DOHH2 (cell line): ENCODE measurements around the gene SMAP2.
A peak's percentile ranks its signal among the peaks of the same experiment; 100 is the strongest.

Experiments
- H3F3A ChIP-seq: fragments of 200-600 bp; sonication (generic), shearing (Covaris generic); 2 replicates; pipeline ENCODE4 v1.6.0; 2016; ENCODE audit warnings: antibody characterized with exemption, mild to moderate bottlenecking; ENCODE audit not compliant: control insufficient read depth, insufficient read depth
- H3K27ac ChIP-seq: fragments of 200-600 bp; sonication (generic); 2 replicates; pipeline ENCODE4 v1.5.1; 2014; ENCODE audit warnings: low read depth, mild to moderate bottlenecking, low read length, moderate library complexity
- H3K27me3 ChIP-seq: fragments of 200-600 bp; sonication (generic); 2 replicates; pipeline ENCODE4 v1.6.1; 2014; ENCODE audit warnings: mild to moderate bottlenecking, low read length, mixed read lengths; ENCODE audit not compliant: control insufficient read depth
- H3K36me3 ChIP-seq: fragments of 200-600 bp; sonication (generic); 2 replicates; pipeline ENCODE4 v1.6.1; 2014; ENCODE audit warnings: mild to moderate bottlenecking, low read length, moderate library complexity, mixed read lengths; ENCODE audit not compliant: control insufficient read depth
- H3K4me1 ChIP-seq: fragments of 200-600 bp; sonication (generic); 2 replicates; pipeline ENCODE4 v1.6.1; 2014; ENCODE audit warnings: mild to moderate bottlenecking, low read length, mixed read lengths; ENCODE audit not compliant: control insufficient read depth
- H3K4me2 ChIP-seq: fragments of 200-600 bp; sonication (generic); 2 replicates; pipeline ENCODE4 v1.6.0; 2014; ENCODE audit warnings: mild to moderate bottlenecking, low read length, moderate library complexity
- H3K4me3 ChIP-seq: fragments of 200-600 bp; sonication (generic); 2 replicates; pipeline ENCODE4 v1.5.1; 2014; ENCODE audit warnings: mild to moderate bottlenecking, low read length, mixed read lengths
- H3K79me2 ChIP-seq: fragments of 200-600 bp; sonication (generic); 2 replicates; pipeline ENCODE4 v1.6.1; 2014; ENCODE audit warnings: mild to moderate bottlenecking, low read length, mixed read lengths; ENCODE audit not compliant: control insufficient read depth
- H3K9me2 ChIP-seq: fragments of 200-600 bp; sonication (generic); replicated peaks from 2 replicates; pipeline ENCODE4 v1.6.1; 2014; ENCODE audit warnings: mild to moderate bottlenecking, low read length, mixed read lengths; ENCODE audit not compliant: control insufficient read depth
- H3K9me3 ChIP-seq: fragments of 200-600 bp; sonication (generic); 2 replicates; pipeline ENCODE4 v1.6.1; 2014; ENCODE audit warnings: antibody characterized with exemption, low read length, mixed read lengths; ENCODE audit not compliant: control insufficient read depth, insufficient read depth
- H4K20me1 ChIP-seq: fragments of 200-600 bp; sonication (generic); 2 replicates; pipeline ENCODE4 v1.6.0; 2014; ENCODE audit warnings: low read depth, mild to moderate bottlenecking, antibody characterized with exemption, low read length, moderate library complexity; ENCODE audit not compliant: control insufficient read depth, insufficient read depth
- CTCF ChIP-seq: fragments of 200-600 bp; sonication (generic); IDR thresholded peaks from one replicate; pipeline ENCODE4 v1.5.1; 2014; ENCODE audit warnings: antibody characterized with exemption, mild to moderate bottlenecking, low read depth, low read length; ENCODE audit not compliant: poor library complexity, severe bottlenecking
- EZH2phosphoT487 ChIP-seq: fragments of 200-600 bp; sonication (generic); IDR thresholded peaks from 2 replicates; pipeline ENCODE4 v1.6.1; 2017; ENCODE audit warnings: borderline replicate concordance, mild to moderate bottlenecking, antibody characterized with exemption, low read length, moderate library complexity, mixed read lengths

The SMAP2 gene

GRCh38 chr1:40438391-40439015 lies 65.0 kb downstream of the SMAP2 start:
- no peak overlapping the region for H3K27ac ChIP-seq
- no peaks in the 10 kb centered on the region for H3K79me2 ChIP-seq
- no peaks in the 10 kb centered on the region for H3K27me3 ChIP-seq
- H4K20me1 ChIP-seq: no peaks in the 10 kb centered on the region
- no peaks in the 10 kb centered on the region for H3K9me2 ChIP-seq
- no peak for TF ChIP-seq EZH2phosphoT487
- peak; percentile 92 for TF ChIP-seq CTCF
- no peaks in the 10 kb centered on the region for H3K36me3 ChIP-seq
- no peak overlapping the region for H3K4me2 ChIP-seq
- no peaks in the 10 kb centered on the region for H3K9me3 ChIP-seq
- H3F3A ChIP-seq: no peaks in the 10 kb centered on the region
- no peak overlapping the region for H3K4me3 ChIP-seq
- no peaks in the 10 kb centered on the region for H3K4me1 ChIP-seq

- no peak overlapping the region for H3K4me3 ChIP-seq
- no peaks in the 10 kb centered on the region for H3K79me2 ChIP-seq
- no peaks in the 10 kb centered on the region for H3K9me2 ChIP-seq
- H3K36me3 ChIP-seq: no peaks in the 10 kb centered on the region
- H3F3A ChIP-seq: no peaks in the 10 kb centered on the region
- H3K4me1 ChIP-seq: no peaks in the 10 kb centered on the region
- no peaks in the 10 kb centered on the region for H3K27me3 ChIP-seq
- H4K20me1 ChIP-seq: no peaks in the 10 kb centered on the region
- TF ChIP-seq EZH2phosphoT487: no peak
- no peak for TF ChIP-seq CTCF
- no peak overlapping the region for H3K27ac ChIP-seq
- no peaks in the 10 kb centered on the region for H3K9me3 ChIP-seq
- no peak overlapping the region for H3K4me2 ChIP-seq
Measured at GRCh38 chr1:40439247-40439646, 65.7 kb downstream of the SMAP2 start.

GRCh38 chr1:40449684-40450494 lies 76.4 kb downstream of the SMAP2 start, which contains the start of gene ZFP69B:
Gene ZFP69B (plus strand): TSS chr1:40450476. CDS start chr1:40450962, 486 bp downstream.
- no peaks in the 10 kb centered on the region for H3K9me2 ChIP-seq
- H3K27me3 ChIP-seq: no peaks in the 10 kb centered on the region
- no peaks in the 10 kb centered on the region for H4K20me1 ChIP-seq
- peaks cover 26% of the 10 kb centered on the region for H3K79me2 ChIP-seq
- no peak for TF ChIP-seq EZH2phosphoT487
- TF ChIP-seq CTCF: peak; percentile 29
- H3F3A ChIP-seq: peaks cover 6% of the 10 kb centered on the region
- H3K9me3 ChIP-seq: peaks cover 15% of the 10 kb centered on the region; the same call in 1 of the 2 replicates
- H3K4me3 ChIP-seq: peak within 1 kb of the TSS; percentile 95
- H3K27ac ChIP-seq: peak within 1 kb of the TSS; percentile 68
- peaks cover 19% of the 10 kb centered on the region for H3K36me3 ChIP-seq
- H3K4me2 ChIP-seq: peak within 1 kb of the TSS; percentile 99
- H3K4me1 ChIP-seq: peaks cover 27% of the 10 kb centered on the region
